Limb (tissue), 2 donors: ENCODE data around the gene UGT2B15.
"Not testable (repeated sequence)": the region's sequence is repeated elsewhere in the genome, so short reads cannot be mapped to it uniquely, and the experiment has no call there.

Source experiments
- DNase-seq, 2 donors: peaks; one replicate each; pipeline ENCODE4 v3.0.0-alpha.2; 2016; ENCODE audit errors: extremely low spot score in 2 of 2

The UGT2B15 gene

DNA sequence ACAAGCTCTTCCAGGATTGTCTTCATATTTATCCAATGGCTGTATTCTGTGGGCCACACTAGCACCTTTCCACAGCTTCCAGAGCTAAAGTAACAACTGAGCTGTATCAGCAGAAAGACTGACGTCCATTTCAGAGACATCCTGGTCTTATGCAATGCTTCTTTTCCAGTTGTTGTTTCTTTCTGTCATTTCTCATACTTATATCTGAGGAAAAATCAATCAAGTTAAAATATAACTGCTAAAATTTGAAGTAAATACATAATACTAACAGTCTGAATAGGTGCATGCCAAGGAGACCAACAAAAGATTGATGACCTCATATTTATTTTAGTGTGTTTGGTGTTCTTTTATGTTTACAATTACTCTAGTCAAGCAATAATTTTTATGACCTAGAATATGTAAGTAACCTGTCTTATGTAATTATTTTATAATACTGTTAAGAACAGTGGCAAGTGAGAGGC lies at the start of gene UGT2B15:
TSS of gene UGT2B15 (minus strand) at position 174 of the 461 bp plus-strand sequence. CDS start at position 140, 34 bp downstream.
- DNase-seq, result not testable (repeated sequence)

DNA sequence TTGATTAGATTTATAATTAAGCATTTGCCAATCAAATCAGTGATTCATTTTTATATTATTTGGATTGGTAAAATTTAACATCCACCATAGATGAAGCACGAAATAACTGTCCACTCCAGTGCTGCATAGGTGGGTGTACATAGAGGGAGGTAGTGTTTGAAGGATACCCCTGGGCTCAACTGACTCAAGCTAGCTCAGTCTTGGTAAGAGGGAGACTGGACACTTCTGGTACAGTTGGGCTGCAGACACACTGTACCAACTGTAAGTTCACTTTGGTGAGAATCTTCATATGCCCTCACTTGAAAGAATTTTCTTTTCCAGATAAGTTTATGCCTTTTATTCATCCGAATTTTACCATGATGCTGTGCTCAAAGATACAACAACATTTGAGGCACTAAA lies 48.6 kb upstream of the UGT2B15 start:
- no peak for DNase-seq

DNA sequence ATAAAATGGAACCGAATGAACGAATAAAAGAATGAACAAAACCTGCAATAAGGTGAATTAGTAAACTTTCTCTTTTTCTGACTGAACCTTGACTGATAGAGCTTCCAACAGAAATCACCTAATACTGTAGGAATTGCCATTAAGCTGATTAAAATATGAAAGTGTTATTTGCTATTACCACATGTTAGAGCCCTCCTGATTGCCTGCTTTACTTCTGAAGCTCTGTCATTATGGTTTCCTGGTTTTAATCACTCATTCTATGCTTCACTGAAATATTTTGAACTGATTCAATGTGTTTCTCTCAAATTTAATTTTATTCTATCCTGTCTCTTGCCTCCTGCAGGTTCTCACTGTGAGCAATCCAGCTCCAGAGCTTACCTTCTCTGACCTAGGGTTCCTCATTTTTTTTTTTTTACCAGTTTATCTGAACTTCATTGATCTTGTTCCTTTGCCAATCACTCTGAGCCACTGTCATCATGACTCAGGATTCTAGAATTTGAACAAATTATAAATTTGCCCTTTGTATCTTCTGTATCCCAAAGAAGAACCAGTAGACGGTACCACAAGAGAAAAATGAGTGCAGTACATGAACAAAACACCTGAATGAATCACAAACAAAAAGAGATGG lies 48.1 kb upstream of the UGT2B15 start:
- no peak for DNase-seq

DNA sequence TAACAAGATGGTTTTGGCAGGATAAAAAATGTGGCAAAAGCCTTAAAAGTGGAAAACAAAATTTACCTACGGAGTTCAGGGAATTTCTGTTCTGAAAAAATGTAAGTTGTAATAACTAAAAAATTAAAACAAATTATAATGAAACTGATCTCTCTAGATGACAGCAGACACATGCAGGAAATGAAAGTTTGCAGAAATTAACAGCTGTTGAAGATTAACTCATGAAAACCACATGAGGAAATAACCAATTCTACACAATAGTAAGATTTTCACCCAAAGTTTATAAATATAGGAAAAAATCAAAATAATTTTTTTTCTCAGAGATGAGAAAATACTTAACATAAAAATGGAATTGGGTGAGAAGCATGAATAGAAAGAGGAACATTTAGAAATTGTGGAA lies 47.5 kb upstream of the UGT2B15 start:
- no peak for DNase-seq

DNA sequence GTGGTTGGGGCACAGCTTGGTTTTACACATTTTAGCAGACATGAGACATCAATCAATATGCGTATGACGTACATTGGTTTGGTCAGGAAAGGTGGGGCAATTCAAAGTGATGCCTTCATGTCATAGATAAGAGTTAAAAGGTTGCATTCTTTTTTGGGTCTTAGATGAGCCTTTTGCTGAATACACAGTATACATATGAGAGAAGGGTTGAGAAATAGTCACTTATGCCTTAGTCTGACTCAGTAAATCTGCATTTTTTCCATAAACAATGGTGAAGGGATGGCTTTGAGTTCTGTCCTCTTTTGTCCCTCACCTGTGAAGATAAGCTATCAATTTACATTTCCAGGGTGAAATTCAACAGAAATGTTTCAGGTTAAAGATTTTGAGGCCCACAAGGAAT lies 43.9 kb upstream of the UGT2B15 start:
- DNase-seq, result no peak

DNA sequence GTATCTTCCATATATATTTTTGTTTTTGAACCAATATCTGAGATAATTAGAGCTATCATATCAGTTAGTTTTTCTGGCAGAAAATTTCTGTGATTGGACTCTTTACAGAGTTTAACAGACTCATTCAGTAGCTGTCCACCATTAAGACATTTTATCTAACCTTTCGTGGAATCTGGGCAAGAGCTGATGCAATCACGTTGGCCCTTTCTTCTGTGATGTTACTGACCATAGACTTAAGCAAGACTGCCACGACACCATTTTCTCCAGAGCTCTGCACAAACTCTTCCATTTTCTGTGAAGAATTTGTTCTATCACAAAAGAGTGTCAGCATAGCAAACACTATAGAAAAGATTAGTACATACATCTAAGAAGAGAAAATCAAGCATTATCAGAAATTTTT lies 41.8 kb upstream of the UGT2B15 start:
- DNase-seq, result no peak

DNA sequence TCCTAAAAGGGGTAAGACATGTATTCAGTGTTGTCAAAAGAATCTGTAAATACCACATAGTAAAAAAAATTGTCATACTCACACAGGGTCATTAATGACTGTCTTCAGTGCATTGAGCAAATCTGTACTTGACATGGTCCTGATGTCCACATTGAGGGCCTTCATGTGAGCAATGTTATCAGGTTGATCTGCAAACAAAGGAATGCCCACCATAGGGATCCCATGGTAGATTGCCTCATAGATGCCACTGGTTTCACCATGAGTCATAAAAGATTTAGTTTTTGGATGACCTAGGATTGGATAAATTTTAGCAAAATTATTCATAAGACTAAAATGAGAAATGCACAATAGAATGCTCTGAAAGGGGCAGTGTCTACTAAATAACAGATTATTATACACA lies 38.1 kb upstream of the UGT2B15 start:
- no peak for DNase-seq

DNA sequence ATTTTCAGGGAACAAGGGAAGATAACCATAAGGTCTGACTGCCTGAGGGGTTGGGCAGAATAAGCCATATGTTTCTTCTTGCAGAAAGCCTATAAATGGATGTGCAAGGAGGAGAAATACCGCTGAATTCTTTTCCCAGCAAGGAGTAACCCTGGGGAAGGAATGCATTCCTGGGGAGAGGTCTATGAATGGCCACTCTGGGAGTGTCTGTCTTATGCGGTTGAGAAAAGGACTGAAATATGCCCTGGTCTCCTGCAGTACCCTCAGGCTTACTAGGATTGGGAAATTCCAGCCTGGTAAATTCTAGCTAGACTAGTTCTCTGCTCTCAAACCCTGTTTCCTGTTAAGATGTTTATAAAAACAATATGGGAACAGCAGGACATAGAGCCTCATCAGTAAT lies 32.7 kb upstream of the UGT2B15 start:
- not testable (repeated sequence) for DNase-seq

DNA sequence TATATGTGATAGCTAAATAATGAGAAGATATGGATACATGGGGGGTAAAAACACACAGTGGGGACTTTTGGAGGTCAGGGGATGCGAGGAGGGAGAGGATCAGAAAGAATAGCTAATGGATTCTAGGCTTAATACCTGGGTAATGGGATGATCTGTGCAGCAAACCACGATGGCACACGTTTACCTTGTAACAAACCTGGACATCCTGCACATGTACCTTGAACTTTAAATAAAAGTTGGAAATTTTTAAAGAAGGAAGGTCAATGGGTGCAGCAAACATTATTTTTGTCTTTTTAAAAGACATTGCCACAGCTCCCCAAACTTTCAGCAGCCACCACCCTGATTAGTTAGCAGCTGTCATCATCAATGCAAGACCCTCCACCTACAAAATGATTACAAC lies 29.7 kb upstream of the UGT2B15 start:
- no peak for DNase-seq

DNA sequence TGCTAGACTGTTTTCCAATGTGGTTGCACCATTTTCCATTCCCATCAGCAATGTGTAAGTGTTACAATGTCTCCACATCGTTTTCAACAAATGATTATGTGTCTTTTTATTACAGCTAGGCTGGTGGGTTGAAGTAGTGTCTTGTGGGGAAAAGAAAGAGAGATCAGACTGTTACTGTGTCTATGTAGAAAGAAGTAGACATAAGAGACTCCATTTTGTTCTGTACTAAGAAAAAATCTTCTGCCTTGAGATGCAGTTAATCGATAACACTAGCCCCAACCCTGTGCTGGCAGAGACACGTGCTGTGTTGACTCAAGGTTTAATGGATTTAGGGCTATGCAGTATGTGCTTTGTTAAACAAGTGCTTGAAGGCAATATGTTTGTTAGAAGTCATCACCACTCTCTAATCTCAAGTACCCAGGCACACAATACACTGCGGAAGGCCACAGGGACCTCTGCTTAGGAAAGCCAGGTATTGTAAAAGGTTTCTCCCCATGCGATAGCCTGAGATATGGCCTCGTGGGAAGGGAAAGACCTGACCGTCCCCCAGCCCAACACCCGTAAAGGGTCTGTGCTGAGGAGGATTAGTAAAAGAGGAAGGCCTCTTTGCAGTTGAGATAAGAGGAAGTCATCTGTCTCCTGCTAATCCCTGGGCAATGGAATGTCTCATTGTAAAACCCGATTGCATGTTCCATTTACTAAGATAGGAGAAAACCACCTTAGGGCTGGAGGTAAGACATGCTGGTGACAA lies 23.0 kb upstream of the UGT2B15 start:
- no peak for DNase-seq

DNA sequence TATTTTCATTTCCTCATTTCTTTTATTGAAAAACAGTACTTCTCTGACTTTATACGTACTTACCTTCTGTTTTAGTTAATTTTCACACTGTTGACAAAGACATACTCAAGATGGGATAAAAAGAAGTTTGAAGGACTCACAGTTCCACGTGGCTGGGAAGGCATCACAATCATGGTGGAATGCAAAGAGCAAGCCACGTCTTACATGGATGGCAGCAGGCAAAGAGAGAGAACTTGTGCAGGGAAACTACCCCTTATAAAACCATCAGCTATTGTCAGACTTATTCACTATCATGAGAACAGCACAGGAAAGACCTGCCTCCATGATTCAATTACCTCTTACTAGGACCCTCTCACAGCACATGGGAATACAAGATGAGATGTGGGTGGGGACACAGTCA lies 20.7 kb upstream of the UGT2B15 start:
- no peak for DNase-seq

DNA sequence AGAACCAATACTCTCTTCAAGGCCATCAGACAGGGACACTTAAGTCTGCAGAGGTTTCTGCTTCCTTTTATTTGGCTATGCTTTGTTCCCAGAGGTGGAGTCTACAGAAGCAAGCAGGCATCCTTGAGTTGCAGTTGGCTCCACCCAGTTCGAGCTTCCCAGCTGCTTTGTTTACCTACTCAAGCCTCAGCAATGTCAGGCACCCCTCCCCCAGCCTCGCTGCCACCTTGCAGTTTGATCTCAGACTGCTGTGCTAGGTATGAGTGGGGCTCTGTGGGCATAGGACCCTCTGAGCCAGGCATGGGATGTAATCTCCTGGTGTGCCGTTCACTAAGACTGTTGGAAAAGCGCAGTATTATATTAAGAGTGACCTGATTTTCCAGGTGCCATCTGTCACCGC lies 12.6 kb upstream of the UGT2B15 start:
- no peak for DNase-seq

DNA sequence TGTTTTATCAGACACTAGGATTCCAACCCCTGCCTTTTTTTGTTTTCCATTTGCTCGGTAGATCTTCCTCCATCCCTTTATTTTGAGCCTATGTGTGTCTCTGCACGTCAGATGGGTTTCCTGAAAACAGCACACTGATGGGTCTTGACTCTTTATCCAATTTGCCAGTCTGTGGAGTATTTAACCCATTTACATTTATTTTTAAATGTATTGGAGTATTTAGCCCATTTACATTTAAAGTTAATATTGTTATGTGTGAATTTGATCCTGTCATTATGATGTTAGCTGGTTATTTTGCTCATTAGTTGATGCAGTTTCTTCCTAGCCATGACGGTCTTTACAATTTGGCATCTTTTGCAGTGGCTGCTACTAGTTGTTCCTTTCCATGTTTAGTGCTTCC lies 10.8 kb upstream of the UGT2B15 start:
- not testable (repeated sequence) for DNase-seq

DNA sequence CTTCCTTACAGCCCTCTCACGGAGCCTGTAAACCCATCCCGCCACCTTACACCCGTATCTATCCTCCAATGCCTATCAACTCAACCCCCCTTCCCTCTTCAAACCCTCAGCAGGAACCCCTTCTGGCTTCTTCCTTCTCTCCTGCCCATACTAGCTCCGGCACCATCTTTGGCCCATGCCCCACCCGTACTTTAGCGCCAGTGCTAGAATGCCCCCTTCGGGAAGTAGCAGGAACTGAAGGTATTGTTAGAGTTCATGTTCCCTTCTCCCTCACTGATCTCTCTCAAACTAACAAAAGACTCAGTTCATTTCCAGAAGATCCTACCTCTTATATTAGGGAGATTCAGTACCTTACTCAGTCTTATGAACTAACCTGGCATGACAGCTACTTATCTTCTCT lies 2.7 kb upstream of the UGT2B15 start:
- DNase-seq, result no peak

DNA sequence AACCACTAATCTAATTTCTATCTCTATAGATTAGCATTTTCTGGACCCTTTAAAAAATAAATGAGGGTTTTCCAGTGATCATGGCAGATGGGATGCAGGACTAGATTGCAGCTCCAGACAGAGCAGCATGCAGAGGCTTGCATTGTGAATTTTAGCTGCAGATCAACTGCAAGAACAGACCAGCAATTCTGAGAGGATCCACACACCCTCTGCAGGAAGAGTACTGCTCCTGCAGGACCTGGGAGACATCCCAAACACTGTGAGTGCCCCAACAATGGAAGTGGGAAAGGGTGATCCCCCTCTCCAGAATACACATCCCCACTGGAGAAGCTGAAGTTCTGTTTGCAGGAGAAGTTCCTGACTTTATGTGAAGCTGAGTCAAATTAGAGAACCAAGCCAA lies 765 bp upstream of the UGT2B15 start:
- not testable (repeated sequence) for DNase-seq

DNA sequence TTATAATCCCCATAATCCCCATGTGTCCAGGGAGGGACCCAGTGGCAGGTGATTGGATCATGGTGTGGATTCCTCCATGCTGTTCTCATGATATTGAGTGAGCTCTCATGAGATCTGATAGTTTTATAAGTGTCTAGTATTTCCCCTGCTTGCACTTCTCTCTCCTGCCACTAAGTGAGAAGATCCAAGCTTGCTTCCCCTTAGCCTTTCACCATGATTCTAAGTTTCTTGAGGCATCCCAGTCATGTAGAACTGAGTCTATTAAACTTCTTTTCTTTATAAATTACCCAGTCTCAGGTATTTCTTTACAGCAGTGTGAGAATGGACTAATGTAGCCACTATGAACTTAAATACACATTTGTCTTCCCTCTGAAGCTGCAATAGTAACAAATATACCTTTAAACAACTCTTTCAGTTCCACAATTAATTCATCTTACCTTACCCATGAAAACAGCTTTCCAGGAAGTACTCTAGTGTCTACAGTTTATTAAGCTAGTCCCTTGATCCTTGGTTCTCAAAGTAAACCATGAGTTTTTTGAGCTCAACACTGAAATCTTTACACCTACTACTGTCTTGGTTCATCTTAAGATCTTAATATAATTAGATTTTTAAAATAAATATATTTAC lies 1.8 kb downstream of the UGT2B15 start:
- not testable (repeated sequence) for DNase-seq

DNA sequence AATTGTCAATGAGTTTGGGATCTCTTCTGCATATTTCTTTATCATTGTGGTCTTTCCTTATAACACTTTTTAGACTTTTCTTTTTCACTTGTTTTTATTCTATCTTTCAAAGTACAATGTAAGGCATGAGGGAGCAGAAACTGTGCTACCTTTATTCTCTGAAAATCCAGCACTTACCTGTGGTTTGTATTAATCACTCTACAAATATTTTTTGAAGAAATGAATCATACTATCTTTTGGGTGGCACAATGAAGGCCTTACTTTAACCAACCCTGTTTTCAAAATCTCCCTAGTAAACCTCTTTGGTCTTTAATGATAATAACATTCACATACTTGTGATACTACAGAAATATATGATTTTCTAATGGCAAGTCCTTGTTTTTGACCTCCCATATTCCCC lies 2.9 kb downstream of the UGT2B15 start:
- DNase-seq, result not testable (repeated sequence)

DNA sequence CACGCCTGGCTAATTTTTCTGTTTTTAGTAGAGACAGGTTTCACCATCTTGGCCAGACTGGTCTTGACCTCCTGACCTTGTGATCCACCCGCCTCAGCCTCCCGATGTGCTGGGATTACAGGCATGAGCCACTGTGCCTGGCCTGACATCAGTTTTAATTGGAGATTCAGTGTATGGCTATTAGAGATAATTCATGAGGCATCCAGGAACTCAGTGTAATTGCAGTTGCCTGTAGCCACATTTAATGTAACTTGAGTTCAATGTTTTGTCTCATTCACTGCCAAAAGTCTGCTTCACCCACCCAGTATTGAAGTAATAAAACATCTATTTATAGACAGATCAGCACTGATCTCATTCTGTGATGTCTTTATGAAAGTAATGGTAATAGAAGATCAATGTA lies 5.7 kb downstream of the UGT2B15 start:
- not testable (repeated sequence) for DNase-seq

DNA sequence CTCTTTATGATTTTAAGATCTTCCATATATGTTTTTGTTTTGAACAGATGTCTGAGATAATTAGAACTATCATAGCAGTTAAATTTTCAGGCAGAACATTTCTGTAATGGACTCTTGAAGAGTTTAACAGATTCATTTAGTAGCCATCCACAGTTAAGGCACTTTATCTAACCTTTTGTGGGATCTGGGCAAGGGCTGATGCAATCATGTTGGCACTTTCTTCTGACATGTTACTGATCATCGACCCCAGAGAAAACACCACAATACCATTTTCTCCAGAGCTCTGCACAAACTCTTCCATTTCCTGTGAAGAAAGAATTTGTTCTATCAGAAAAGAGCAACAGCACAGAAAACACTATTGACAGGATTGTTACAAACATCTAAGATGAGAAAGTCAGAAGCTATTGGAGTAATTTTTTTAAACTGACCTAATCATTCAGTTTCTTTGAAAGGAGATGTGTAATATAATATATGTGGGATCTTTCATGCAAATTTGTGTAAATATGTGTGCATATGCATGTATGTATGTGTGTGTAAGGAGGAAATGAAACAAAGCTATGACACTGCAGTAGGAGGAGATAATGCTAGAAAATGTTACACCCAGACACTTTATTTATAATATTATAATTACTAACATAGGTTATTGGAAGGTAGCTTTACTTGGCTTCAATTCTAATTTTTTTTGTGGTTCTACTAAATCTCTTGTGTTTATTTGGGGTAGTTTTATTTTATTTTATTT lies 7.4 kb downstream of the UGT2B15 start:
- not testable (repeated sequence) for DNase-seq

DNA sequence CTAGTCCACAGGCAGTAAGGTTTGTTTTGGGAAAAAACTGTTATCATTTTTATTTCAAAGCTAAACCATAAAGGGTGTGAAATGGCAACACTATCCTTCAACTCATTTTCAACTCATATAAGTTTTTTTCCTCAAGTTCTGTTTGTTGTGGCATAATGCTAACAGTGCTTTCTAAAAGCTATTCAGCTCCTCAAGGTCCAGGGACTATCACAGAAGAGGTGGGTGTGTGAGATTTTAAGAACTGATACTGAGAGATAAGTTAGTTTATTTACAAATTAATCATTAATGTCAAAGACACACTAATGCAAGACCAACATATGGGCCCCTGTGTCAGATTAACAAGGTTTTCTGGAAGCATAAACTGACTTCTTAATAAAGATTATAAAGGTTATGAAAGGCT lies 11.8 kb downstream of the UGT2B15 start:
- DNase-seq, result no peak

DNA sequence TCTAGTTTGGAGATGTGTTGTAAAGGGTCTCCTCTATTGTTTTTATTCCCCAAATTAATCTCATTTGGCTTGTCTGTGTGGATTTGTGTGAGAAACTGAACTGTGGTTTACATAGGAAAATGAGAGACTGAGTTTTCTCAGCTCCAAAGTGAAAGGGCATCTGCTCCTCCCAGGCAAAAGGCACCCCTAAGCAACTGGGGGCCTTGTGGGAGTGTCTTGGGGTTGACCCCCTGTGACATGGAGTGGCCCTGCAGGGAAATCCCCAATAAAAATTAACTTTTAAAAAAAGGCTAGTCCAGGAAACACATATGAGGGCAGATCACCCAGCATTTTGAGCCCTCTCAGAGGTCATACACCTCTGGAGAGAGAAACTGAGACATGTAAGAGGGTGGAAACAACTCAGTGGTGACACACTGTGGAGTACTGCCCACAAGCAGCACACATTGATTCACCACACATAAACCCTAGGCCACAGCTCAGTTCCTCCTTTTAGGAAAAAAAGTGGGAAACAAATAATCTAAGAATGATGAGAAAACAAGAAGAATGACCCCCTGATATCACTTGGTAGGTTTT lies 13.3 kb downstream of the UGT2B15 start:
- DNase-seq, result not testable (repeated sequence)
